ENCODE data around the gene NKX6-2.

- TF ChIP-seq CTCF (IDR thresholded peaks at IDR 0.05; ENCODE audit: insufficient read depth, low read depth, low read length) (no peak), EZH2 (IDR thresholded peaks at IDR 0.05; ENCODE audit: insufficient read depth, low read length) (no peak)
Measured at GRCh38 chr10:132798876-132799275, 12.9 kb upstream of the NKX6-2 start.
